DMS53 treated with DMSO at 0.1 percent for 48 hours (cell line): ENCODE data around the gene PPM1F.
"Not testable (repeated sequence)": the region's sequence is repeated elsewhere in the genome, so short reads cannot be mapped to it uniquely, and the experiment has no call there.

Experiments used
- DNase-seq: peaks from one replicate; lab custom pipeline; 2025; ENCODE audit not compliant: unreplicated experiment; lab: John Stamatoyannopoulos, UW

Gene PPM1F

GRCh38 chr22:21898354-21898896 is 54.2 kb downstream of the PPM1F start:
- DNase-seq = no peak

GRCh38 chr22:21896951-21897513 is 55.6 kb downstream of the PPM1F start:
- DNase-seq = no peak

- not testable (repeated sequence) for DNase-seq
These were observed 56.4 kb downstream of the PPM1F start for GRCh38 chr22:21896275-21896674.

GRCh38 chr22:21894799-21895198 is 57.8 kb downstream of the PPM1F start:
- DNase-seq = no peak

- no peak for DNase-seq
These were observed 63.2 kb downstream of the PPM1F start for GRCh38 chr22:21889251-21889990.

- DNase-seq = no peak
These were observed 64.8 kb downstream of the PPM1F start for GRCh38 chr22:21887841-21888240.

GRCh38 chr22:21883930-21884329 is 68.7 kb downstream of the PPM1F start:
- not testable (repeated sequence) for DNase-seq

- not testable (repeated sequence) for DNase-seq
These were observed 69.8 kb downstream of the PPM1F start for GRCh38 chr22:21882754-21883333.

GRCh38 chr22:21881841-21882753 is 70.6 kb downstream of the PPM1F start:
- DNase-seq = no peak

- no peak for DNase-seq
These were observed 76.0 kb downstream of the PPM1F start for GRCh38 chr22:21876486-21877176.

GRCh38 chr22:21874953-21875352 is 77.7 kb downstream of the PPM1F start:
- DNase-seq = not testable (repeated sequence)

GRCh38 chr22:21873619-21874018 is 79.0 kb downstream of the PPM1F start:
- DNase-seq = no peak

- DNase-seq = not testable (repeated sequence)
These were observed 79.9 kb downstream of the PPM1F start for GRCh38 chr22:21872741-21873140.
